Measurements from ENCODE around the gene ANXA2R.

GRCh38 chr5:43017428-43017815 lies 22.7 kb downstream of the ANXA2R start:
- TF ChIP-seq CTCF (IDR thresholded peaks at IDR 0.05): no peak
- no peak for TF ChIP-seq EP300 (IDR thresholded peaks at IDR 0.05; ENCODE audit: borderline replicate concordance in 1 of 2, low read depth in 1 of 2, low read length in 1 of 2)
- no peak for TF ChIP-seq JUND (IDR thresholded peaks at IDR 0.05)
- TF ChIP-seq ZBTB33 (IDR thresholded peaks at IDR 0.05; ENCODE audit: borderline replicate concordance, low read depth): no peak
- TF ChIP-seq NFIC (IDR thresholded peaks at IDR 0.05; ENCODE audit: borderline replicate concordance): no peak
- no peak for TF ChIP-seq SMC3 (IDR thresholded peaks at IDR 0.05; ENCODE audit: low read depth, low read length)
- no peak for TF ChIP-seq POLR2AphosphoS5 (IDR thresholded peaks at IDR 0.05; ENCODE audit: low read depth, low read length)
